Measurements from ENCODE around the gene FCMR. TPM values are rescaled to one million over a fixed set of nuclear protein-coding genes. Genes with fewer than 3 reads are reported as not detected.
"Not testable (repeated sequence)": the region's sequence is repeated elsewhere in the genome, so short reads cannot be mapped to it uniquely, and the experiment has no call there.

Gene FCMR
- total RNA-seq, 1 donor, result 117 TPM

- H3K4me1 ChIP-seq (ENCODE audit: insufficient read depth, low read length), result no peaks in the 10 kb centered on the region
- H3K27me3 ChIP-seq (ENCODE audit: insufficient read depth, low read length), result peaks cover 5% of the 10 kb centered on the region
- no peak overlapping the region for H3K4me3 ChIP-seq (ENCODE audit: low read length)
- no peaks in the 10 kb centered on the region for H3K9me3 ChIP-seq (ENCODE audit: low read depth, low read length)
Observed at GRCh38 chr1:206939841-206940587, 18.3 kb upstream of the FCMR start.

- Histone ChIP-seq H3K9me3 (ENCODE audit: low read depth, low read length) (no peaks in the 10 kb centered on the region), H3K4me1 (ENCODE audit: insufficient read depth, low read length) (no peaks in the 10 kb centered on the region), H3K4me3 (ENCODE audit: low read length) (no peak overlapping the region), H3K27me3 (ENCODE audit: insufficient read depth, low read length) (peaks cover 5% of the 10 kb centered on the region)
Observed at GRCh38 chr1:206939131-206939530, 17.4 kb upstream of the FCMR start.

GRCh38 chr1:206937425-206937824 lies 15.7 kb upstream of the FCMR start:
- no peak overlapping the region for H3K4me3 ChIP-seq (ENCODE audit: low read length)
- no peaks in the 10 kb centered on the region for H3K27me3 ChIP-seq (ENCODE audit: insufficient read depth, low read length)
- H3K9me3 ChIP-seq (ENCODE audit: low read depth, low read length), result no peaks in the 10 kb centered on the region
- H3K4me1 ChIP-seq (ENCODE audit: insufficient read depth, low read length), result peaks cover 9% of the 10 kb centered on the region

- no peaks in the 10 kb centered on the region for H3K9me3 ChIP-seq (ENCODE audit: low read depth, low read length)
- no peaks in the 10 kb centered on the region for H3K27me3 ChIP-seq (ENCODE audit: insufficient read depth, low read length)
- H3K4me3 ChIP-seq (ENCODE audit: low read length), result no peak overlapping the region
- peaks cover 19% of the 10 kb centered on the region for H3K4me1 ChIP-seq (ENCODE audit: insufficient read depth, low read length)
Observed at GRCh38 chr1:206935491-206936067, 13.8 kb upstream of the FCMR start.

- H3K4me3 ChIP-seq (ENCODE audit: low read length), result no peak overlapping the region
- H3K27me3 ChIP-seq (ENCODE audit: insufficient read depth, low read length), result no peaks in the 10 kb centered on the region
- no peaks in the 10 kb centered on the region for H3K9me3 ChIP-seq (ENCODE audit: low read depth, low read length)
- H3K4me1 ChIP-seq (ENCODE audit: insufficient read depth, low read length), result peaks cover 38% of the 10 kb centered on the region
Observed at GRCh38 chr1:206933333-206933945, 11.7 kb upstream of the FCMR start.

- Histone ChIP-seq H3K9me3 (ENCODE audit: low read depth, low read length) (no peaks in the 10 kb centered on the region), H3K27me3 (ENCODE audit: insufficient read depth, low read length) (no peaks in the 10 kb centered on the region), H3K4me1 (ENCODE audit: insufficient read depth, low read length) (peaks cover 49% of the 10 kb centered on the region), H3K4me3 (ENCODE audit: low read length) (no peak overlapping the region)
Observed at GRCh38 chr1:206932177-206932576, 10.4 kb upstream of the FCMR start.

- H3K4me3 ChIP-seq (ENCODE audit: low read length), result no peak overlapping the region
- H3K4me1 ChIP-seq (ENCODE audit: insufficient read depth, low read length), result peaks cover 54% of the 10 kb centered on the region
- H3K9me3 ChIP-seq (ENCODE audit: low read depth, low read length), result no peaks in the 10 kb centered on the region
- no peaks in the 10 kb centered on the region for H3K27me3 ChIP-seq (ENCODE audit: insufficient read depth, low read length)
Observed at GRCh38 chr1:206931709-206932108, 10.0 kb upstream of the FCMR start.

- no peaks in the 10 kb centered on the region for H3K9me3 ChIP-seq (ENCODE audit: low read depth, low read length)
- no peak overlapping the region for H3K4me3 ChIP-seq (ENCODE audit: low read length)
- H3K4me1 ChIP-seq (ENCODE audit: insufficient read depth, low read length), result peaks cover 68% of the 10 kb centered on the region
- no peaks in the 10 kb centered on the region for H3K27me3 ChIP-seq (ENCODE audit: insufficient read depth, low read length)
Observed at GRCh38 chr1:206930210-206930798, 8.6 kb upstream of the FCMR start.

GRCh38 chr1:206929524-206929923 lies 7.8 kb upstream of the FCMR start:
- H3K9me3 ChIP-seq (ENCODE audit: low read depth, low read length), result no peaks in the 10 kb centered on the region
- H3K4me1 ChIP-seq (ENCODE audit: insufficient read depth, low read length), result peaks cover 76% of the 10 kb centered on the region
- H3K27me3 ChIP-seq (ENCODE audit: insufficient read depth, low read length), result no peaks in the 10 kb centered on the region
- no peak overlapping the region for H3K4me3 ChIP-seq (ENCODE audit: low read length)

GRCh38 chr1:206926286-206926685 lies 4.5 kb upstream of the FCMR start:
- no peaks in the 10 kb centered on the region for H3K27me3 ChIP-seq (ENCODE audit: insufficient read depth, low read length)
- H3K4me1 ChIP-seq (ENCODE audit: insufficient read depth, low read length), result peaks cover 97% of the 10 kb centered on the region
- no peaks in the 10 kb centered on the region for H3K9me3 ChIP-seq (ENCODE audit: low read depth, low read length)
- no peak overlapping the region for H3K4me3 ChIP-seq (ENCODE audit: low read length)

GRCh38 chr1:206925106-206925736 lies 3.5 kb upstream of the FCMR start:
- Histone ChIP-seq H3K4me3 (ENCODE audit: low read length) (no peak overlapping the region), H3K27me3 (ENCODE audit: insufficient read depth, low read length) (no peaks in the 10 kb centered on the region), H3K9me3 (ENCODE audit: low read depth, low read length) (no peaks in the 10 kb centered on the region)

GRCh38 chr1:206924592-206925105 lies 2.9 kb upstream of the FCMR start:
- no peak overlapping the region for H3K4me3 ChIP-seq (ENCODE audit: low read length)
- no peaks in the 10 kb centered on the region for H3K9me3 ChIP-seq (ENCODE audit: low read depth, low read length)
- peaks cover 91% of the 10 kb centered on the region for H3K4me1 ChIP-seq (ENCODE audit: insufficient read depth, low read length)
- no peaks in the 10 kb centered on the region for H3K27me3 ChIP-seq (ENCODE audit: insufficient read depth, low read length)

More at GRCh38 chr1:206925106-206925736, 3.5 kb upstream of the FCMR start:
- peaks cover 97% of the 10 kb centered on the region for H3K4me1 ChIP-seq (ENCODE audit: insufficient read depth, low read length)

GRCh38 chr1:206923961-206924557 lies 2.3 kb upstream of the FCMR start:
- H3K27me3 ChIP-seq (ENCODE audit: insufficient read depth, low read length); H3K4me3 ChIP-seq (ENCODE audit: low read length); H3K9me3 ChIP-seq (ENCODE audit: low read depth, low read length): not testable (repeated sequence)
- H3K4me1 ChIP-seq (ENCODE audit: insufficient read depth, low read length), result peaks cover 92% of the 10 kb centered on the region

GRCh38 chr1:206923009-206923960 lies 1.5 kb upstream of the FCMR start:
- H3K9me3 ChIP-seq (ENCODE audit: low read depth, low read length), result no peaks in the 10 kb centered on the region
- peaks cover 94% of the 10 kb centered on the region for H3K4me1 ChIP-seq (ENCODE audit: insufficient read depth, low read length)
- H3K4me3 ChIP-seq (ENCODE audit: low read length), result no peak overlapping the region
- no peaks in the 10 kb centered on the region for H3K27me3 ChIP-seq (ENCODE audit: insufficient read depth, low read length)
